ENCODE data around the gene FAM184B. TPM values are rescaled to one million over a fixed set of nuclear protein-coding genes. Genes with fewer than 3 reads are reported as not detected.

FAM184B gene
- total RNA-seq, 1 experiment from 2014 or later = not detected

- no peaks in the 10 kb centered on the region for H3K4me1 Mint-ChIP-seq (ENCODE audit: low read depth, unreplicated experiment)
- TF ChIP-seq CTCF (IDR thresholded peaks at IDR 0.05; ENCODE audit: insufficient read depth in 1 of 2, low read depth in 1 of 2, low read length in 1 of 2, severe bottlenecking in 1 of 2, unreplicated experiment in 1 of 2) = no peak
- Histone ChIP-seq H3K4me3 (ENCODE audit: low read depth, low read length) (no peak overlapping the region), H3K4me1 (no peaks in the 10 kb centered on the region), H3K9me3 (no peaks in the 10 kb centered on the region), H3K36me3 (ENCODE audit: control insufficient read depth, insufficient read depth, low read length) (no peaks in the 10 kb centered on the region), H3K27me3 (replicated peaks; ENCODE audit: control insufficient read depth, insufficient read depth, low read length) (no peaks in the 10 kb centered on the region)
- H3K9me3 Mint-ChIP-seq (ENCODE audit: unreplicated experiment) = no peaks in the 10 kb centered on the region
- POLR2A ChIA-PET = no interaction called here
- no peak overlapping the region for H3K27ac Mint-ChIP-seq (ENCODE audit: unreplicated experiment)
- intact Hi-C loops (cut with micrococcal nuclease; ENCODE audit: unreplicated experiment) = no loop called here
- DNase-seq = no peak
- no peaks in the 10 kb centered on the region for H3K36me3 Mint-ChIP-seq (ENCODE audit: insufficient read depth, unreplicated experiment)
- CTCF ChIA-PET = interaction anchor here (0.5 kb wide), 1 partner anchor 38 kb away, joined by 4 read pairs; no protein-coding TSS in a partner anchor
- BruUV-seq (replicated peaks) = no TSS peak
- peaks cover 9% of the 10 kb centered on the region for H3K27me3 Mint-ChIP-seq (ENCODE audit: insufficient read depth, unreplicated experiment)
- no peak overlapping the region for H3K4me3 Mint-ChIP-seq (ENCODE audit: unreplicated experiment)
Measured at GRCh38 chr4:17708992-17709762, 72.2 kb downstream of the FAM184B start.

GRCh38 chr4:17707671-17708070, 73.8 kb downstream of the FAM184B start:
- ChIA-PET CTCF (no interaction called here), POLR2A (no interaction called here)
- intact Hi-C loops (cut with micrococcal nuclease; ENCODE audit: unreplicated experiment) = no loop called here
- BruUV-seq (replicated peaks) = no TSS peak
- Histone ChIP-seq H3K36me3 (ENCODE audit: control insufficient read depth, insufficient read depth, low read length) (no peaks in the 10 kb centered on the region), H3K27me3 (replicated peaks; ENCODE audit: control insufficient read depth, insufficient read depth, low read length) (no peaks in the 10 kb centered on the region), H3K4me3 (ENCODE audit: low read depth, low read length) (no peak overlapping the region), H3K4me1 (no peaks in the 10 kb centered on the region), H3K9me3 (no peaks in the 10 kb centered on the region)
- Mint-ChIP-seq H3K9me3 (ENCODE audit: unreplicated experiment) (no peaks in the 10 kb centered on the region), H3K4me1 (ENCODE audit: low read depth, unreplicated experiment) (no peaks in the 10 kb centered on the region), H3K27ac (ENCODE audit: unreplicated experiment) (no peak overlapping the region), H3K27me3 (ENCODE audit: insufficient read depth, unreplicated experiment) (peaks cover 11% of the 10 kb centered on the region), H3K36me3 (ENCODE audit: insufficient read depth, unreplicated experiment) (no peaks in the 10 kb centered on the region), H3K4me3 (ENCODE audit: unreplicated experiment) (no peak overlapping the region)
- no peak for DNase-seq
- TF ChIP-seq CTCF (IDR thresholded peaks at IDR 0.05; ENCODE audit: insufficient read depth in 1 of 2, low read depth in 1 of 2, low read length in 1 of 2, severe bottlenecking in 1 of 2, unreplicated experiment in 1 of 2) = no peak

GRCh38 chr4:17705107-17705506, 76.3 kb downstream of the FAM184B start:
- H3K27me3 ChIP-seq (replicated peaks; ENCODE audit: control insufficient read depth, insufficient read depth, low read length) = no peaks in the 10 kb centered on the region
- H3K9me3 ChIP-seq = no peaks in the 10 kb centered on the region
- H3K27me3 Mint-ChIP-seq (ENCODE audit: insufficient read depth, unreplicated experiment) = peaks cover 2% of the 10 kb centered on the region
- intact Hi-C loops (cut with micrococcal nuclease; ENCODE audit: unreplicated experiment) = no loop called here
- no peaks in the 10 kb centered on the region for H3K4me1 ChIP-seq
- ChIA-PET POLR2A (no interaction called here), CTCF (no interaction called here)
- TF ChIP-seq CTCF (IDR thresholded peaks at IDR 0.05; ENCODE audit: insufficient read depth in 1 of 2, low read depth in 1 of 2, low read length in 1 of 2, severe bottlenecking in 1 of 2, unreplicated experiment in 1 of 2) = no peak
- no TSS peak for BruUV-seq (replicated peaks)
- no peaks in the 10 kb centered on the region for H3K4me1 Mint-ChIP-seq (ENCODE audit: low read depth, unreplicated experiment)
- no peak overlapping the region for H3K4me3 Mint-ChIP-seq (ENCODE audit: unreplicated experiment)
- no peaks in the 10 kb centered on the region for H3K36me3 Mint-ChIP-seq (ENCODE audit: insufficient read depth, unreplicated experiment)
- no peak overlapping the region for H3K4me3 ChIP-seq (ENCODE audit: low read depth, low read length)
- no peak for DNase-seq
- H3K27ac Mint-ChIP-seq (ENCODE audit: unreplicated experiment) = no peak overlapping the region
- no peaks in the 10 kb centered on the region for H3K36me3 ChIP-seq (ENCODE audit: control insufficient read depth, insufficient read depth, low read length)
- H3K9me3 Mint-ChIP-seq (ENCODE audit: unreplicated experiment) = no peaks in the 10 kb centered on the region
